DOHH2 (cell line): ENCODE data around the gene HOGA1.

ENCODE experiments used
- H3F3A ChIP-seq: fragments of 200-600 bp; sonication (generic), shearing (Covaris generic); 2 replicates; pipeline ENCODE4 v1.6.0; 2016; ENCODE audit warnings: antibody characterized with exemption, mild to moderate bottlenecking; ENCODE audit not compliant: control insufficient read depth, insufficient read depth
- H3K27ac ChIP-seq: fragments of 200-600 bp; sonication (generic); 2 replicates; pipeline ENCODE4 v1.5.1; 2014; ENCODE audit warnings: low read depth, mild to moderate bottlenecking, low read length, moderate library complexity
- H3K27me3 ChIP-seq: fragments of 200-600 bp; sonication (generic); 2 replicates; pipeline ENCODE4 v1.6.1; 2014; ENCODE audit warnings: mild to moderate bottlenecking, low read length, mixed read lengths; ENCODE audit not compliant: control insufficient read depth
- H3K36me3 ChIP-seq: fragments of 200-600 bp; sonication (generic); 2 replicates; pipeline ENCODE4 v1.6.1; 2014; ENCODE audit warnings: mild to moderate bottlenecking, low read length, moderate library complexity, mixed read lengths; ENCODE audit not compliant: control insufficient read depth
- H3K4me1 ChIP-seq: fragments of 200-600 bp; sonication (generic); 2 replicates; pipeline ENCODE4 v1.6.1; 2014; ENCODE audit warnings: mild to moderate bottlenecking, low read length, mixed read lengths; ENCODE audit not compliant: control insufficient read depth
- H3K4me2 ChIP-seq: fragments of 200-600 bp; sonication (generic); 2 replicates; pipeline ENCODE4 v1.6.0; 2014; ENCODE audit warnings: mild to moderate bottlenecking, low read length, moderate library complexity
- H3K4me3 ChIP-seq: fragments of 200-600 bp; sonication (generic); 2 replicates; pipeline ENCODE4 v1.5.1; 2014; ENCODE audit warnings: mild to moderate bottlenecking, low read length, mixed read lengths
- H3K79me2 ChIP-seq: fragments of 200-600 bp; sonication (generic); 2 replicates; pipeline ENCODE4 v1.6.1; 2014; ENCODE audit warnings: mild to moderate bottlenecking, low read length, mixed read lengths; ENCODE audit not compliant: control insufficient read depth
- H3K9me2 ChIP-seq: fragments of 200-600 bp; sonication (generic); replicated peaks from 2 replicates; pipeline ENCODE4 v1.6.1; 2014; ENCODE audit warnings: mild to moderate bottlenecking, low read length, mixed read lengths; ENCODE audit not compliant: control insufficient read depth
- H3K9me3 ChIP-seq: fragments of 200-600 bp; sonication (generic); 2 replicates; pipeline ENCODE4 v1.6.1; 2014; ENCODE audit warnings: antibody characterized with exemption, low read length, mixed read lengths; ENCODE audit not compliant: control insufficient read depth, insufficient read depth
- H4K20me1 ChIP-seq: fragments of 200-600 bp; sonication (generic); 2 replicates; pipeline ENCODE4 v1.6.0; 2014; ENCODE audit warnings: low read depth, mild to moderate bottlenecking, antibody characterized with exemption, low read length, moderate library complexity; ENCODE audit not compliant: control insufficient read depth, insufficient read depth
- CTCF ChIP-seq: fragments of 200-600 bp; sonication (generic); IDR thresholded peaks from one replicate; pipeline ENCODE4 v1.5.1; 2014; ENCODE audit warnings: antibody characterized with exemption, mild to moderate bottlenecking, low read depth, low read length; ENCODE audit not compliant: poor library complexity, severe bottlenecking
- EZH2phosphoT487 ChIP-seq: fragments of 200-600 bp; sonication (generic); IDR thresholded peaks from 2 replicates; pipeline ENCODE4 v1.6.1; 2017; ENCODE audit warnings: borderline replicate concordance, mild to moderate bottlenecking, antibody characterized with exemption, low read length, moderate library complexity, mixed read lengths

HOGA1 gene

GRCh38 chr10:97538411-97538810 is 45.8 kb upstream of the HOGA1 start:
- Histone ChIP-seq H3F3A (no peaks in the 10 kb centered on the region), H3K9me2 (no peaks in the 10 kb centered on the region), H3K4me3 (no peak overlapping the region), H4K20me1 (0 out of 2 replicates have a peak, but pooled peaks cover 3% of the 10 kb centered on the region), H3K9me3 (no peaks in the 10 kb centered on the region), H3K4me2 (no peak overlapping the region), H3K79me2 (no peaks in the 10 kb centered on the region), H3K27ac (no peak overlapping the region), H3K36me3 (no peaks in the 10 kb centered on the region), H3K4me1 (no peaks in the 10 kb centered on the region), H3K27me3 (peaks cover 12% of the 10 kb centered on the region)
- TF ChIP-seq CTCF, result no peak

GRCh38 chr10:97538839-97539238 is 45.4 kb upstream of the HOGA1 start:
- Histone ChIP-seq H3K4me1 (no peaks in the 10 kb centered on the region), H3K79me2 (no peaks in the 10 kb centered on the region)
- no peak for TF ChIP-seq EZH2phosphoT487
- no peak for TF ChIP-seq CTCF

GRCh38 chr10:97539523-97540200 is 44.5 kb upstream of the HOGA1 start:
- Histone ChIP-seq H3K4me1 (no peaks in the 10 kb centered on the region), H3K9me3 (no peaks in the 10 kb centered on the region), H3K27ac (no peak overlapping the region), H3F3A (no peaks in the 10 kb centered on the region), H3K36me3 (no peaks in the 10 kb centered on the region), H3K4me2 (no peak overlapping the region), H3K79me2 (no peaks in the 10 kb centered on the region), H3K4me3 (no peak overlapping the region), H3K9me2 (no peaks in the 10 kb centered on the region), H3K27me3 (peaks cover 11% of the 10 kb centered on the region), H4K20me1 (0 out of 2 replicates have a peak, but pooled peaks cover 3% of the 10 kb centered on the region)
- TF ChIP-seq EZH2phosphoT487, result no peak
- no peak for TF ChIP-seq CTCF

More at GRCh38 chr10:97538839-97539238, 45.4 kb upstream of the HOGA1 start:
- no peaks in the 10 kb centered on the region for H3K36me3 ChIP-seq
- H3F3A ChIP-seq, result no peaks in the 10 kb centered on the region
- no peaks in the 10 kb centered on the region for H3K9me3 ChIP-seq
- H4K20me1 ChIP-seq, result 0 out of 2 replicates have a peak, but pooled peaks cover 3% of the 10 kb centered on the region
- H3K27ac ChIP-seq, result no peak overlapping the region
- H3K9me2 ChIP-seq, result no peaks in the 10 kb centered on the region
- no peak overlapping the region for H3K4me2 ChIP-seq
- H3K27me3 ChIP-seq, result peaks cover 13% of the 10 kb centered on the region
- H3K4me3 ChIP-seq, result no peak overlapping the region
